WTC11 (cell line): ENCODE data around the gene GRAMD1A. TPM values are rescaled to one million over a fixed set of nuclear protein-coding genes. Genes with fewer than 3 reads are reported as not detected.
A peak's percentile ranks its signal among the peaks of the same experiment; 100 is the strongest.

Experiments used
- ATAC-seq: fragments of 200-7000 bp; cut with Tn5 transposase; 2 replicates; pipeline ENCODE4 v1.10.0; 2021; ENCODE audit warnings: mild to moderate bottlenecking, moderate library complexity
- CTCF ChIA-PET: fragments of 300-600 bp; sonication (Branson Sonifier 250); formaldehyde crosslinking; loops from one replicate; lab custom pipeline; 2021; ENCODE audit warnings: antibody characterized with exemption; lab: Charles Lee
- POLR2A ChIA-PET: fragments of 350-600 bp; sonication (Branson Sonifier 250); formaldehyde crosslinking; loops from one replicate; lab custom pipeline; 2021; ENCODE audit warnings: antibody characterized with exemption; lab: Charles Lee
- DNase-seq: peaks from one replicate; pipeline ENCODE4 v3.0.0; 2021; ENCODE audit warnings: low spot score
- H3K27ac Mint-ChIP-seq: 2 replicates; pipeline ENCODE4 v1.8.0; 2021; ENCODE audit warnings: mixed read lengths
- H3K27me3 Mint-ChIP-seq: 2 replicates; pipeline ENCODE4 v1.8.0; 2021; ENCODE audit warnings: low read depth, mild to moderate bottlenecking, moderate library complexity, mixed read lengths
- H3K36me3 Mint-ChIP-seq: 2 replicates; pipeline ENCODE4 v1.8.0; 2021; ENCODE audit warnings: mixed read lengths
- H3K4me1 Mint-ChIP-seq: 2 replicates; pipeline ENCODE4 v1.8.0; 2022; ENCODE audit warnings: mixed read lengths
- H3K4me3 Mint-ChIP-seq: 2 replicates; pipeline ENCODE4 v1.8.0; 2021; ENCODE audit warnings: mild to moderate bottlenecking, moderate library complexity, mixed read lengths
- H3K9me3 Mint-ChIP-seq: 2 replicates; pipeline ENCODE4 v1.8.0; 2021; ENCODE audit warnings: mixed read lengths
- CREM ChIP-seq: sonication (generic); formaldehyde crosslinking; IDR thresholded peaks from 2 replicates; pipeline ENCODE4 v1.8.1; 2022; ENCODE audit warnings: mild to moderate bottlenecking, missing genetic modification reagents, moderate library complexity
- EMX1 ChIP-seq: fragments of 250-450 bp; sonication (Bioruptor Pico); IDR thresholded peaks from 2 replicates; pipeline ENCODE4 v1.8.0; 2021; ENCODE audit warnings: mild to moderate bottlenecking
- ETV6 ChIP-seq: sonication (generic); formaldehyde crosslinking; IDR thresholded peaks from 2 replicates; pipeline ENCODE4 v1.8.1; 2022; ENCODE audit warnings: mild to moderate bottlenecking, missing genetic modification reagents
- IRF2 ChIP-seq: sonication (generic); formaldehyde crosslinking; IDR thresholded peaks from 2 replicates; pipeline ENCODE4 v1.8.0; 2022; ENCODE audit warnings: low read depth, missing genetic modification reagents, borderline replicate concordance
- JAZF1 ChIP-seq: fragments of 250-450 bp; sonication (Bioruptor Pico); IDR thresholded peaks from 2 replicates; pipeline ENCODE4 v1.9.0; 2021; ENCODE audit warnings: moderate library complexity, mild to moderate bottlenecking, inconsistent platforms
- OVOL2 ChIP-seq: fragments of 250-450 bp; sonication (Bioruptor Pico); IDR thresholded peaks from 2 replicates; pipeline ENCODE4 v1.9.0; 2021; ENCODE audit warnings: mild to moderate bottlenecking, borderline replicate concordance
- SMAD3 ChIP-seq: sonication (generic); formaldehyde crosslinking; IDR thresholded peaks from 2 replicates; pipeline ENCODE4 v1.8.0; 2022; ENCODE audit warnings: missing genetic modification reagents, mild to moderate bottlenecking, borderline replicate concordance
- SMAD4 ChIP-seq: sonication (generic); formaldehyde crosslinking; IDR thresholded peaks from 2 replicates; pipeline ENCODE4 v1.8.0; 2022; ENCODE audit warnings: mild to moderate bottlenecking, missing genetic modification reagents
- SOX15 ChIP-seq: fragments of 250-450 bp; sonication (Bioruptor Pico); IDR thresholded peaks from 2 replicates; pipeline ENCODE4 v1.9.0; 2021; ENCODE audit warnings: mild to moderate bottlenecking
- TEAD4 ChIP-seq: sonication (generic); formaldehyde crosslinking; IDR thresholded peaks from 2 replicates; pipeline ENCODE4 v1.8.0; 2022; ENCODE audit warnings: mild to moderate bottlenecking, missing genetic modification reagents
- ZBTB21 ChIP-seq: sonication (generic); formaldehyde crosslinking; IDR thresholded peaks from 2 replicates; pipeline ENCODE4 v1.8.1; 2023; ENCODE audit warnings: mild to moderate bottlenecking, missing genetic modification reagents, borderline replicate concordance
- ZNF121 ChIP-seq: sonication (generic); formaldehyde crosslinking; IDR thresholded peaks from 2 replicates; pipeline ENCODE4 v1.8.0; 2023; ENCODE audit warnings: missing genetic modification reagents
- ZNF138 ChIP-seq: sonication (generic); formaldehyde crosslinking; conservative IDR thresholded peaks from 2 replicates; pipeline ENCODE4 v1.8.1; 2022; ENCODE audit warnings: mild to moderate bottlenecking, moderate library complexity, missing genetic modification reagents
- ZNF416 ChIP-seq: fragments of 250-450 bp; sonication (Bioruptor Pico); IDR thresholded peaks from 2 replicates; pipeline ENCODE4 v1.9.0; 2021; ENCODE audit warnings: mild to moderate bottlenecking, inconsistent platforms
- ZNF423 ChIP-seq: fragments of 250-450 bp; sonication (Bioruptor Pico); IDR thresholded peaks from 2 replicates; pipeline ENCODE4 v2.1.2; 2022; ENCODE audit warnings: mild to moderate bottlenecking, moderate library complexity
- ZNF671 ChIP-seq: fragments of 250-450 bp; sonication (Bioruptor Pico); IDR thresholded peaks from 2 replicates; pipeline ENCODE4 v1.8.0; 2021; ENCODE audit warnings: mild to moderate bottlenecking
- total RNA-seq: library from RNA; stranded (reverse); gene quantifications from 3 replicates; pipeline ENCODE4 v1.2.3, GENCODE V29; 2021
- TF ChIP-seq, protein P1 (sequence below): sonication (generic); formaldehyde crosslinking; IDR thresholded peaks from 2 replicates; pipeline ENCODE4 v1.8.0; 2023; ENCODE audit warnings: mild to moderate bottlenecking, missing genetic modification reagents
- TF ChIP-seq, protein P2 (sequence below): fragments of 250-450 bp; sonication (Bioruptor Pico); IDR thresholded peaks from 2 replicates; pipeline ENCODE4 v1.9.0; 2021; ENCODE audit warnings: moderate library complexity, mild to moderate bottlenecking, inconsistent platforms, borderline replicate concordance
- TF ChIP-seq, protein P3 (sequence below): fragments of 250-450 bp; sonication (Bioruptor Pico); IDR thresholded peaks from 2 replicates; pipeline ENCODE4 v1.9.0; 2021; ENCODE audit warnings: mild to moderate bottlenecking
- TF ChIP-seq, protein P4 (sequence below): sonication (generic); formaldehyde crosslinking; IDR thresholded peaks from 2 replicates; pipeline ENCODE4 v1.8.0; 2022; ENCODE audit warnings: mild to moderate bottlenecking, missing genetic modification reagents
- TF ChIP-seq, protein P5 (sequence below): fragments of 200-600 bp; IDR thresholded peaks from 2 replicates; pipeline ENCODE4 v1.8.0; 2022; ENCODE audit warnings: antibody characterized with exemption
- TF ChIP-seq, protein P6 (sequence below): sonication (generic); formaldehyde crosslinking; IDR thresholded peaks from 2 replicates; pipeline ENCODE4 v1.8.0; 2022; ENCODE audit warnings: mild to moderate bottlenecking, missing genetic modification reagents
- TF ChIP-seq, protein P7 (sequence below): sonication (generic); formaldehyde crosslinking; IDR thresholded peaks from 2 replicates; pipeline ENCODE4 v1.8.1; 2023; ENCODE audit warnings: mild to moderate bottlenecking, missing genetic modification reagents
- TF ChIP-seq, protein P8 (sequence below): sonication (generic); formaldehyde crosslinking; IDR thresholded peaks from 2 replicates; pipeline ENCODE4 v1.8.1; 2023; ENCODE audit warnings: mild to moderate bottlenecking, missing genetic modification reagents, moderate library complexity

Gene GRAMD1A
- total RNA-seq, 1 experiment from 2014 or later = 389 TPM

DNA sequence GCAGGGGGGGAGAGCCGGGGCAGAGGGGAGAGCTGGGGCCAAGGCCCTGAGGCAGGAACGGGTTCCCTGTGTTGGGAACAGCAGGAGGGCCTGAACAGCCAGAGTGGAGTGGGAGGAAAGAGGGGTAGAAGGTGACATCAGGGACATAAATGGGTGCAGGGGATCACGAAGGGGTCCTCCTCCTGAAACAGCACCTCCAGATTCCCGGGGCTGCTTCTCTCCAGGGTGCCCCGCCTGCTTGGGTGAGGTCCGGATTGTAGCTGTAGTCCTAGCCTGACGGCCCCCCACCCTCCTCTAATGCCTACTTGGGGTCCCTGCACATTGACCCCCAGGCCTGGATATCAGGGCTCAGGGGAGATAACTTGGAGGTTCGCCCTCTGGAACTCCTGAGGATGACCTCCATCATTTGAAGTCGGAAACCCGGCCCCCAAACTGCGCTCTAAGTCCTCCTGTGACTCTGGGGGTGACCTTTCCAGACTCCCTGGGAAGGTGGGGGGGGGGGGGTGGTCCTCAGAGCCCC is 29.7 kb downstream of the GRAMD1A start (continued):
- TF ChIP-seq, protein P1, sequence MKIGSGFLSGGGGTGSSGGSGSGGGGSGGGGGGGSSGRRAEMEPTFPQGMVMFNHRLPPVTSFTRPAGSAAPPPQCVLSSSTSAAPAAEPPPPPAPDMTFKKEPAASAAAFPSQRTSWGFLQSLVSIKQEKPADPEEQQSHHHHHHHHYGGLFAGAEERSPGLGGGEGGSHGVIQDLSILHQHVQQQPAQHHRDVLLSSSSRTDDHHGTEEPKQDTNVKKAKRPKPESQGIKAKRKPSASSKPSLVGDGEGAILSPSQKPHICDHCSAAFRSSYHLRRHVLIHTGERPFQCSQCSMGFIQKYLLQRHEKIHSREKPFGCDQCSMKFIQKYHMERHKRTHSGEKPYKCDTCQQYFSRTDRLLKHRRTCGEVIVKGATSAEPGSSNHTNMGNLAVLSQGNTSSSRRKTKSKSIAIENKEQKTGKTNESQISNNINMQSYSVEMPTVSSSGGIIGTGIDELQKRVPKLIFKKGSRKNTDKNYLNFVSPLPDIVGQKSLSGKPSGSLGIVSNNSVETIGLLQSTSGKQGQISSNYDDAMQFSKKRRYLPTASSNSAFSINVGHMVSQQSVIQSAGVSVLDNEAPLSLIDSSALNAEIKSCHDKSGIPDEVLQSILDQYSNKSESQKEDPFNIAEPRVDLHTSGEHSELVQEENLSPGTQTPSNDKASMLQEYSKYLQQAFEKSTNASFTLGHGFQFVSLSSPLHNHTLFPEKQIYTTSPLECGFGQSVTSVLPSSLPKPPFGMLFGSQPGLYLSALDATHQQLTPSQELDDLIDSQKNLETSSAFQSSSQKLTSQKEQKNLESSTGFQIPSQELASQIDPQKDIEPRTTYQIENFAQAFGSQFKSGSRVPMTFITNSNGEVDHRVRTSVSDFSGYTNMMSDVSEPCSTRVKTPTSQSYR (CRISPR knock-in tag) = no peak
- TF ChIP-seq ZNF671 (0 out of 2 replicates have a peak, but pooled peaks have one; percentile 9), ETV6 (CRISPR knock-in tag) (no peak), SMAD3 (CRISPR knock-in tag) (no peak), JAZF1 (CRISPR knock-in tag) (no peak), SOX15 (CRISPR knock-in tag) (no peak), TEAD4 (CRISPR knock-in tag) (no peak), IRF2 (CRISPR knock-in tag) (no peak), OVOL2 (CRISPR knock-in tag) (no peak), ZNF138 (CRISPR knock-in tag) (no peak)
- TF ChIP-seq, protein P2, sequence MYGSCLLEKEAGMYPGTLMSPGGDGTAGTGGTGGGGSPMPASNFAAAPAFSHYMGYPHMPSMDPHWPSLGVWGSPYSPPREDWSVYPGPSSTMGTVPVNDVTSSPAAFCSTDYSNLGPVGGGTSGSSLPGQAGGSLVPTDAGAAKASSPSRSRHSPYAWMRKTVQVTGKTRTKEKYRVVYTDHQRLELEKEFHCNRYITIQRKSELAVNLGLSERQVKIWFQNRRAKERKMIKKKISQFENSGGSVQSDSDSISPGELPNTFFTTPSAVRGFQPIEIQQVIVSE (CRISPR knock-in tag) = no peak
- TF ChIP-seq, protein P3, sequence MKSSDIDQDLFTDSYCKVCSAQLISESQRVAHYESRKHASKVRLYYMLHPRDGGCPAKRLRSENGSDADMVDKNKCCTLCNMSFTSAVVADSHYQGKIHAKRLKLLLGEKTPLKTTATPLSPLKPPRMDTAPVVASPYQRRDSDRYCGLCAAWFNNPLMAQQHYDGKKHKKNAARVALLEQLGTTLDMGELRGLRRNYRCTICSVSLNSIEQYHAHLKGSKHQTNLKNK = peak; percentile 51; the same call in 1 of the 2 replicates
- TF ChIP-seq, protein P4, sequence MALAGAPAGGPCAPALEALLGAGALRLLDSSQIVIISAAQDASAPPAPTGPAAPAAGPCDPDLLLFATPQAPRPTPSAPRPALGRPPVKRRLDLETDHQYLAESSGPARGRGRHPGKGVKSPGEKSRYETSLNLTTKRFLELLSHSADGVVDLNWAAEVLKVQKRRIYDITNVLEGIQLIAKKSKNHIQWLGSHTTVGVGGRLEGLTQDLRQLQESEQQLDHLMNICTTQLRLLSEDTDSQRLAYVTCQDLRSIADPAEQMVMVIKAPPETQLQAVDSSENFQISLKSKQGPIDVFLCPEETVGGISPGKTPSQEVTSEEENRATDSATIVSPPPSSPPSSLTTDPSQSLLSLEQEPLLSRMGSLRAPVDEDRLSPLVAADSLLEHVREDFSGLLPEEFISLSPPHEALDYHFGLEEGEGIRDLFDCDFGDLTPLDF = no peak
- TF ChIP-seq, protein P5, sequence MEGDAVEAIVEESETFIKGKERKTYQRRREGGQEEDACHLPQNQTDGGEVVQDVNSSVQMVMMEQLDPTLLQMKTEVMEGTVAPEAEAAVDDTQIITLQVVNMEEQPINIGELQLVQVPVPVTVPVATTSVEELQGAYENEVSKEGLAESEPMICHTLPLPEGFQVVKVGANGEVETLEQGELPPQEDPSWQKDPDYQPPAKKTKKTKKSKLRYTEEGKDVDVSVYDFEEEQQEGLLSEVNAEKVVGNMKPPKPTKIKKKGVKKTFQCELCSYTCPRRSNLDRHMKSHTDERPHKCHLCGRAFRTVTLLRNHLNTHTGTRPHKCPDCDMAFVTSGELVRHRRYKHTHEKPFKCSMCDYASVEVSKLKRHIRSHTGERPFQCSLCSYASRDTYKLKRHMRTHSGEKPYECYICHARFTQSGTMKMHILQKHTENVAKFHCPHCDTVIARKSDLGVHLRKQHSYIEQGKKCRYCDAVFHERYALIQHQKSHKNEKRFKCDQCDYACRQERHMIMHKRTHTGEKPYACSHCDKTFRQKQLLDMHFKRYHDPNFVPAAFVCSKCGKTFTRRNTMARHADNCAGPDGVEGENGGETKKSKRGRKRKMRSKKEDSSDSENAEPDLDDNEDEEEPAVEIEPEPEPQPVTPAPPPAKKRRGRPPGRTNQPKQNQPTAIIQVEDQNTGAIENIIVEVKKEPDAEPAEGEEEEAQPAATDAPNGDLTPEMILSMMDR = no peak

DNA sequence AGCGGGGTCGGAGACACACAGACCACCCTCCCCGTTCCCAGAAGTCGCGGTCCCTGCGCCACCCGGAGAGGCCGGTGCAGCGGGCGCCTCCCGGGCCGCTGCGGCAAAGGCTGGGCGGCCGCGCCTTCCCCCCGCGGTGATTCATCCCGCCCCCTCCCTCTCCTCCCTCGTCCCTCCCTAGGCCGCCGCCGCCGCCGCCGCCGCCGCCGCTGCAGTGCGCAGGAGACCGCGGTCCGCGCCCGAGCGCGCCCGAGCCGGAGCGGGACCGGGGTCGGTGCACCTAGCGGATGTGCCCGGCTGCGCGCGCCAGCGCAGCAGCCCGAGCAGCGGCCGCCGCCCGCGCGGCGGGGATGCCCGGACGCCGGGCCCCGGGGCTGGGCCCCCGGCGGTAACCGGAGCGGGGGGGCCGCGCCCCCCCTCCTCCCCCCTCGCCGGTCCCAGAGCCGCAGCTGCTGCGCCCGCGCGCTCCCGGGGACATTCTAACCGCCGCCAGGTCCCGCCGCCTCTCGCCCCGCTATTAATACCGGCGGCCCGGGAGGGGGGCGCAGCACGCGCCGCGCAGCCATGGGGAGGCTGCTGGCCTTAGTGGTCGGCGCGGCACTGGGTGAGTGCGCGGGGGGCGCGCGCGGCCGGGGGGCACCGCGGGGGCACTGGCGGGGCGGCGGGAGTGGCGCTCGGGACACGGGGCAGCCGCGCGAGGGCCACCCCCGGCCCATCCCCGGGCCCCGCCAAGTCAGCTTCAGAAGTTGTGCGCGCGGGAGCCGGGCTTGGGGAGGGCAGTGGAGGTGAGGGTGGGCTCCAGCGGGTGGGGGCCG is 30.3 kb downstream of the GRAMD1A start, which contains the start of gene SCN1B:
Gene SCN1B (plus strand): TSS at position 214 of the 815 bp plus-strand sequence. CDS start 351 bp downstream, at position 565.
- Mint-ChIP-seq H3K27ac (no peak within 1 kb of the TSS), H3K4me1 (peaks cover 8% of the 10 kb centered on the region), H3K9me3 (no peaks in the 10 kb centered on the region), H3K4me3 (peak within 1 kb of the TSS; percentile 79), H3K36me3 (peaks cover 25% of the 10 kb centered on the region), H3K27me3 (peaks cover 48% of the 10 kb centered on the region)
- DNase-seq (peak; percentile 70), ATAC-seq (peak; percentile 60)
- CTCF ChIA-PET = interaction anchor here (0.9 to 2.1 kb wide), 5 partner anchors 14 to 192 kb away, joined by 3 to 10 read pairs (median 6); no protein-coding TSS in a partner anchor
- POLR2A ChIA-PET = interaction anchor here (0.6 kb wide), 1 partner anchor 297 kb away, joined by 3 read pairs; the partner anchor contains the start of gene ZNF181
- TF ChIP-seq CREM = no peak
- TF ChIP-seq EMX1 = peak; percentile 73; the same call in 1 of the 2 replicates
- TF ChIP-seq ZNF121 = no peak
- TF ChIP-seq SMAD4 = no peak
- TF ChIP-seq, protein P6, sequence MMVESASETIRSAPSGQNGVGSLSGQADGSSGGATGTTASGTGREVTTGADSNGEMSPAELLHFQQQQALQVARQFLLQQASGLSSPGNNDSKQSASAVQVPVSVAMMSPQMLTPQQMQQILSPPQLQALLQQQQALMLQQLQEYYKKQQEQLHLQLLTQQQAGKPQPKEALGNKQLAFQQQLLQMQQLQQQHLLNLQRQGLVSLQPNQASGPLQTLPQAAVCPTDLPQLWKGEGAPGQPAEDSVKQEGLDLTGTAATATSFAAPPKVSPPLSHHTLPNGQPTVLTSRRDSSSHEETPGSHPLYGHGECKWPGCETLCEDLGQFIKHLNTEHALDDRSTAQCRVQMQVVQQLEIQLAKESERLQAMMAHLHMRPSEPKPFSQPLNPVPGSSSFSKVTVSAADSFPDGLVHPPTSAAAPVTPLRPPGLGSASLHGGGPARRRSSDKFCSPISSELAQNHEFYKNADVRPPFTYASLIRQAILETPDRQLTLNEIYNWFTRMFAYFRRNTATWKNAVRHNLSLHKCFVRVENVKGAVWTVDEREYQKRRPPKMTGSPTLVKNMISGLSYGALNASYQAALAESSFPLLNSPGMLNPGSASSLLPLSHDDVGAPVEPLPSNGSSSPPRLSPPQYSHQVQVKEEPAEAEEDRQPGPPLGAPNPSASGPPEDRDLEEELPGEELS (CRISPR knock-in tag) = no peak
- no peak for TF ChIP-seq ZNF423
- TF ChIP-seq, protein P7, sequence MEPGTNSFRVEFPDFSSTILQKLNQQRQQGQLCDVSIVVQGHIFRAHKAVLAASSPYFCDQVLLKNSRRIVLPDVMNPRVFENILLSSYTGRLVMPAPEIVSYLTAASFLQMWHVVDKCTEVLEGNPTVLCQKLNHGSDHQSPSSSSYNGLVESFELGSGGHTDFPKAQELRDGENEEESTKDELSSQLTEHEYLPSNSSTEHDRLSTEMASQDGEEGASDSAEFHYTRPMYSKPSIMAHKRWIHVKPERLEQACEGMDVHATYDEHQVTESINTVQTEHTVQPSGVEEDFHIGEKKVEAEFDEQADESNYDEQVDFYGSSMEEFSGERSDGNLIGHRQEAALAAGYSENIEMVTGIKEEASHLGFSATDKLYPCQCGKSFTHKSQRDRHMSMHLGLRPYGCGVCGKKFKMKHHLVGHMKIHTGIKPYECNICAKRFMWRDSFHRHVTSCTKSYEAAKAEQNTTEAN = no peak
- TF ChIP-seq OVOL2 (CRISPR knock-in tag) = no peak
- 0 out of 2 replicates have a peak, but pooled peaks have one; percentile 51 for TF ChIP-seq ZNF416
- TF ChIP-seq ETV6 (CRISPR knock-in tag) = no peak
- TF ChIP-seq, protein P8, sequence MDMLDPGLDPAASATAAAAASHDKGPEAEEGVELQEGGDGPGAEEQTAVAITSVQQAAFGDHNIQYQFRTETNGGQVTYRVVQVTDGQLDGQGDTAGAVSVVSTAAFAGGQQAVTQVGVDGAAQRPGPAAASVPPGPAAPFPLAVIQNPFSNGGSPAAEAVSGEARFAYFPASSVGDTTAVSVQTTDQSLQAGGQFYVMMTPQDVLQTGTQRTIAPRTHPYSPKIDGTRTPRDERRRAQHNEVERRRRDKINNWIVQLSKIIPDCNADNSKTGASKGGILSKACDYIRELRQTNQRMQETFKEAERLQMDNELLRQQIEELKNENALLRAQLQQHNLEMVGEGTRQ (CRISPR knock-in tag) = no peak
- no peak for TF ChIP-seq ZBTB21
- TF ChIP-seq JAZF1 (CRISPR knock-in tag) = no peak
